Keratinocyte (primary cell): ENCODE measurements around the gene CACNA1C. TPM values are rescaled to one million over a fixed set of nuclear protein-coding genes. Genes with fewer than 3 reads are reported as not detected.

ENCODE experiments used
- DNase-seq: peaks from one replicate; pipeline ENCODE4 v3.0.0-alpha.2; 2011; ENCODE audit warnings: low read depth, missing footprints, low spot score
- FAIRE-seq: peaks from 2 replicates; lab custom pipeline; 2011; peaks lifted over from hg19 to GRCh38; lab: Jason Lieb, UNC
- H2AFZ ChIP-seq: 2 replicates; pipeline ENCODE4 v1.6.0; 2012; ENCODE audit warnings: low read length, control low read depth, inconsistent platforms; ENCODE audit not compliant: control insufficient read depth
- H3K27ac ChIP-seq: 2 replicates; pipeline ENCODE4 v1.5.1; 2011; ENCODE audit warnings: low read length; ENCODE audit not compliant: control insufficient read depth, insufficient read depth
- H3K27me3 ChIP-seq: 3 replicates; pipeline ENCODE4 v1.6.0; 2011; ENCODE audit warnings: low read length; ENCODE audit not compliant: control insufficient read depth, insufficient read depth; ENCODE audit errors: extremely low read depth
- H3K36me3 ChIP-seq, 2 experiments: 2 replicates in 1 of 2; 3 replicates in 1 of 2; pipeline ENCODE4 v1.5.1; 2011; ENCODE audit warnings: low read length in 2 of 2, mild to moderate bottlenecking in 1 of 2; ENCODE audit not compliant: control insufficient read depth in 2 of 2, insufficient read depth in 2 of 2; ENCODE audit errors: extremely low read depth in 1 of 2
- H3K4me1 ChIP-seq: 3 replicates; pipeline ENCODE4 v1.5.1; 2011; ENCODE audit warnings: low read length; ENCODE audit not compliant: control insufficient read depth, insufficient read depth; ENCODE audit errors: extremely low read depth
- H3K4me2 ChIP-seq: 3 replicates; pipeline ENCODE4 v1.6.0; 2011; ENCODE audit warnings: low read depth, low read length; ENCODE audit not compliant: control insufficient read depth, insufficient read depth; ENCODE audit errors: extremely low read depth
- H3K4me3 ChIP-seq, 3 experiments: fragments of 200-600 bp in 1 of 3; sonication (generic) in 1 of 3; 2 replicates in 2 of 3; 3 replicates in 1 of 3; pipeline ENCODE4 v1.5.1; 2011 to 2016; ENCODE audit warnings: low read length in 3 of 3, mild to moderate bottlenecking in 3 of 3, control low read depth in 2 of 3, inconsistent platforms in 1 of 3, low read depth in 1 of 3, mixed read lengths in 1 of 3, mixed run types in 1 of 3, moderate library complexity in 1 of 3; ENCODE audit not compliant: control insufficient read depth in 2 of 3, insufficient read depth in 2 of 3; ENCODE audit errors: extremely low read depth in 1 of 3
- H3K79me2 ChIP-seq: 2 replicates; pipeline ENCODE4 v1.6.0; 2012; ENCODE audit warnings: low read length; ENCODE audit not compliant: control insufficient read depth, insufficient read depth
- H3K9ac ChIP-seq: 3 replicates; pipeline ENCODE4 v1.6.0; 2011; ENCODE audit warnings: low read length; ENCODE audit not compliant: control insufficient read depth, insufficient read depth; ENCODE audit errors: extremely low read depth
- H3K9me1 ChIP-seq: 3 replicates; pipeline ENCODE4 v1.6.0; 2011; ENCODE audit warnings: low read length; ENCODE audit not compliant: control insufficient read depth, insufficient read depth; ENCODE audit errors: extremely low read depth
- H3K9me3 ChIP-seq: 2 replicates; pipeline ENCODE4 v1.5.1; 2012; ENCODE audit warnings: low read depth, low read length; ENCODE audit not compliant: control insufficient read depth
- H4K20me1 ChIP-seq: 3 replicates; pipeline ENCODE4 v1.6.0; 2011; ENCODE audit warnings: low read length; ENCODE audit not compliant: control insufficient read depth, insufficient read depth; ENCODE audit errors: extremely low read depth
- CTCF ChIP-seq, 3 experiments: IDR thresholded peaks in 1 of 3; conservative IDR thresholded peaks in 1 of 3; optimal IDR thresholded peaks in 1 of 3; 2 replicates in 2 of 3; 3 replicates in 1 of 3; pipeline versions ENCODE3 to v1.5.1; 2011; ENCODE audit warnings: low read length in 3 of 3, mild to moderate bottlenecking in 3 of 3, moderate library complexity in 2 of 3, control low read depth in 1 of 3, inconsistent platforms in 1 of 3; ENCODE audit not compliant: insufficient read depth in 2 of 3; ENCODE audit errors: extremely low read depth in 1 of 3
- EZH2 ChIP-seq: IDR thresholded peaks from one replicate; pipeline ENCODE4 v1.6.1; 2012; ENCODE audit warnings: inconsistent platforms, mild to moderate bottlenecking, low read length, moderate library complexity
- dilution Hi-C: fragments of 300-500 bp; cut with MboI; formaldehyde crosslinking; loops from one replicate; pipeline ENCODE4 v1.7.0; 2020; ENCODE audit warnings: low sequenced_read_pairs; ENCODE audit not compliant: extremely low pct_ligation_motif_present
- polyA plus RNA-seq, 5 experiments: library from polyadenylated mRNA; depleted of rRNA in 3 of 5; stranded (reverse) in 3 of 5; stranded (forward) in 1 of 5; unstranded in 1 of 5; fragments of >200 nt; gene quantifications; 1 replicate in 1 of 5; 2 replicates in 3 of 5; 3 replicates in 1 of 5; pipeline versions ENCODE4 v1.2.1 to v1.2.3, GENCODE V29; 2011 to 2012; ENCODE audit warnings: missing spikeins in 2 of 5, low read depth in 1 of 5, low replicate concordance in 1 of 5

Gene CACNA1C
- polyA plus RNA-seq, 1 donor (not counting 4 experiments of a cell fraction or from before 2014, with no cell fraction given), result not detected

GRCh38 chr12:2607881-2608607 is 555.3 kb downstream of the CACNA1C start:
- Histone ChIP-seq H3K4me1 (no peaks in the 10 kb centered on the region), H3K27me3 (no peaks in the 10 kb centered on the region), H3K27ac (no peak overlapping the region), H3K4me3 (no peak overlapping the region), H3K9ac (no peak overlapping the region), H2AFZ (no peak overlapping the region), H3K36me3 (no peaks in the 10 kb centered on the region), H3K4me2 (no peak overlapping the region), H4K20me1 (no peaks in the 10 kb centered on the region), H3K9me1 (no peaks in the 10 kb centered on the region), H3K9me3 (peaks cover 1% of the 10 kb centered on the region), H3K79me2 (no peaks in the 10 kb centered on the region)
- TF ChIP-seq CTCF (optimal IDR thresholded peaks at IDR 0.05 in 1 of 3, IDR thresholded peaks at IDR 0.05 in 1 of 3, conservative IDR thresholded peaks at IDR 0.05 in 1 of 3; ENCODE audit: extremely low read depth in 1 of 3, insufficient read depth in 2 of 3, low read length in 3 of 3), result no peak
- no peak for TF ChIP-seq EZH2
- no peak for DNase-seq
- no peak for FAIRE-seq
- dilution Hi-C loops, result no loop called here

GRCh38 chr12:2608608-2608945 is 555.8 kb downstream of the CACNA1C start:
- Histone ChIP-seq H3K79me2 (no peaks in the 10 kb centered on the region), H3K27me3 (no peaks in the 10 kb centered on the region), H3K27ac (no peak overlapping the region), H3K9ac (no peak overlapping the region), H4K20me1 (no peaks in the 10 kb centered on the region), H2AFZ (no peak overlapping the region), H3K9me1 (no peaks in the 10 kb centered on the region), H3K4me1 (no peaks in the 10 kb centered on the region), H3K36me3 (no peaks in the 10 kb centered on the region), H3K9me3 (peaks cover 1% of the 10 kb centered on the region), H3K4me3 (no peak overlapping the region), H3K4me2 (no peak overlapping the region)
- no peak for DNase-seq
- TF ChIP-seq CTCF (optimal IDR thresholded peaks at IDR 0.05 in 1 of 3, IDR thresholded peaks at IDR 0.05 in 1 of 3, conservative IDR thresholded peaks at IDR 0.05 in 1 of 3; ENCODE audit: extremely low read depth in 1 of 3, insufficient read depth in 2 of 3, low read length in 3 of 3) (no peak), EZH2 (no peak)
- no peak for FAIRE-seq
- dilution Hi-C loops, result no loop called here
